Endothelial cell of umbilical vein (primary cell): ENCODE data around the gene CYSLTR1. TPM values are rescaled to one million over a fixed set of nuclear protein-coding genes. Genes with fewer than 3 reads are reported as not detected.

ENCODE experiments used
- BruUV-seq: library from RNA; stranded (reverse); fragments of 400-500 nt; replicated peaks from 2 replicates; lab custom pipeline; 2021; lab: Mats Ljungman, UMichigan
- CTCF ChIA-PET: fragments of 300-600, 350-600 bp; sonication (Branson Sonifier 250); formaldehyde crosslinking; loops from one replicate; lab custom pipeline; 2021; ENCODE audit warnings: antibody characterized with exemption, inconsistent platforms; lab: Charles Lee
- POLR2A ChIA-PET: fragments of 300-600, 350-600 bp; sonication (Branson Sonifier 250); formaldehyde crosslinking; loops from one replicate; lab custom pipeline; 2021; ENCODE audit warnings: antibody characterized with exemption, inconsistent platforms; lab: Charles Lee
- DNase-seq: peaks from one replicate; pipeline ENCODE4 v3.0.0-alpha.2; 2011; ENCODE audit warnings: low read depth, low spot score
- FAIRE-seq: peaks from 2 replicates; lab custom pipeline; 2011; peaks lifted over from hg19 to GRCh38; lab: Jason Lieb, UNC
- H2AFZ ChIP-seq: 2 replicates; pipeline ENCODE4 v1.6.0; 2012; ENCODE audit warnings: low read depth, low read length, control low read depth, inconsistent platforms
- H3K27ac ChIP-seq: 2 replicates; pipeline ENCODE4 v1.5.1; 2011; ENCODE audit warnings: low read depth, mild to moderate bottlenecking, control low read depth, low read length, moderate library complexity; ENCODE audit not compliant: insufficient read depth
- H3K27me3 ChIP-seq, 2 experiments: 2 replicates each; pipeline versions ENCODE4 v1.6.0 to v1.6.1; 2011; ENCODE audit warnings: low read length in 2 of 2, mixed read lengths in 1 of 2; ENCODE audit not compliant: control insufficient read depth in 2 of 2, insufficient read depth in 2 of 2
- H3K36me3 ChIP-seq, 2 experiments: 2 replicates in 1 of 2; 3 replicates in 1 of 2; pipeline ENCODE4 v1.5.1; 2011; ENCODE audit warnings: low read length in 2 of 2, mild to moderate bottlenecking in 1 of 2, moderate library complexity in 1 of 2; ENCODE audit not compliant: control insufficient read depth in 2 of 2, insufficient read depth in 2 of 2; ENCODE audit errors: extremely low read depth in 1 of 2
- H3K4me1 ChIP-seq: 3 replicates; pipeline ENCODE4 v1.5.1; 2011; ENCODE audit warnings: mild to moderate bottlenecking, low read length; ENCODE audit not compliant: control insufficient read depth, insufficient read depth; ENCODE audit errors: extremely low read depth
- H3K4me2 ChIP-seq: 2 replicates; pipeline ENCODE4 v1.6.1; 2011; ENCODE audit warnings: low read length, control low read depth, mixed read lengths; ENCODE audit not compliant: insufficient read depth
- H3K4me3 ChIP-seq, 3 experiments: fragments of 200-600 bp in 1 of 3; sonication (generic), shearing (Covaris generic) in 1 of 3; replicated peaks in 1 of 3; 2 replicates each; pipeline ENCODE4 v1.5.1; 2011 to 2016; ENCODE audit warnings: control low read depth in 3 of 3, low read length in 3 of 3, mild to moderate bottlenecking in 2 of 3, inconsistent platforms in 1 of 3, low read depth in 1 of 3, moderate library complexity in 1 of 3; ENCODE audit not compliant: insufficient read depth in 1 of 3
- H3K79me2 ChIP-seq: 2 replicates; pipeline ENCODE4 v1.6.0; 2012; ENCODE audit warnings: low read length, inconsistent platforms; ENCODE audit not compliant: control insufficient read depth, insufficient read depth
- H3K9ac ChIP-seq: replicated peaks from 2 replicates; pipeline ENCODE3; 2011; ENCODE audit warnings: low read length, control low read depth; ENCODE audit not compliant: insufficient read depth; ENCODE audit errors: extremely low read depth
- H3K9me1 ChIP-seq: replicated peaks from 3 replicates; pipeline ENCODE4 v1.6.0; 2011; ENCODE audit warnings: mild to moderate bottlenecking, low read length; ENCODE audit not compliant: control insufficient read depth, insufficient read depth; ENCODE audit errors: extremely low read depth
- H3K9me3 ChIP-seq: replicated peaks from 2 replicates; pipeline ENCODE4 v1.5.1; 2012; ENCODE audit warnings: low read length, inconsistent platforms; ENCODE audit not compliant: control insufficient read depth, insufficient read depth
- H4K20me1 ChIP-seq: replicated peaks from 2 replicates; pipeline ENCODE3; 2011; ENCODE audit warnings: mild to moderate bottlenecking, low read length; ENCODE audit not compliant: control insufficient read depth, insufficient read depth; ENCODE audit errors: extremely low read depth
- EZH2 ChIP-seq: IDR thresholded peaks from 2 replicates; pipeline ENCODE4 v1.6.1; 2012; ENCODE audit warnings: borderline replicate concordance, low read depth, mild to moderate bottlenecking, moderate library complexity, low read length, inconsistent platforms; ENCODE audit not compliant: severe bottlenecking
- FOS ChIP-seq: IDR thresholded peaks from 2 replicates; pipeline ENCODE4 v1.6.1; 2011; ENCODE audit warnings: mild to moderate bottlenecking, low read length, moderate library complexity, borderline replicate concordance; ENCODE audit not compliant: insufficient read depth
- GATA2 ChIP-seq: IDR thresholded peaks from 2 replicates; pipeline ENCODE4 v1.7.0; 2011; ENCODE audit warnings: low read depth, mild to moderate bottlenecking, moderate library complexity, mixed read lengths, low read length; ENCODE audit not compliant: insufficient read length, insufficient read depth
- JUN ChIP-seq: IDR thresholded peaks from 2 replicates; pipeline ENCODE4 v1.6.1; 2011; ENCODE audit warnings: borderline replicate concordance, low read depth; ENCODE audit not compliant: insufficient read length, insufficient read depth
- MYC ChIP-seq: IDR thresholded peaks from one replicate; pipeline ENCODE4 v1.6.1; 2011; ENCODE audit warnings: mild to moderate bottlenecking, low read depth, low read length
- POLR2A ChIP-seq: IDR thresholded peaks from 2 replicates; pipeline ENCODE4 v1.6.1; 2012; ENCODE audit warnings: low read depth, mild to moderate bottlenecking, control low read depth, low read length
- POLR2AphosphoS5 ChIP-seq: IDR thresholded peaks from 2 replicates; pipeline ENCODE4 v1.6.1; 2012; ENCODE audit warnings: low read depth, mild to moderate bottlenecking, control low read depth, low read length, moderate library complexity; ENCODE audit not compliant: insufficient read depth
- dilution Hi-C: fragments of 300-500 bp; cut with MboI; formaldehyde crosslinking; loops from one replicate; pipeline ENCODE4 v1.15.0; 2019; ENCODE audit warnings: low sequenced_read_pairs; ENCODE audit not compliant: extremely low pct_ligation_motif_present
- intact Hi-C: fragments of 100-400 bp; cut with micrococcal nuclease; formaldehyde crosslinking; loops from one replicate; pipeline ENCODE4 v1.10.0; 2022
- polyA plus RNA-seq, 4 experiments: library from polyadenylated mRNA; depleted of rRNA in 3 of 4; stranded (reverse) in 3 of 4; unstranded in 1 of 4; fragments of >200 nt; gene quantifications; 2 replicates each; pipeline versions ENCODE4 v1.2.1 to v1.2.3, GENCODE V29; 2011 to 2012; ENCODE audit warnings: missing spikeins in 1 of 4
- total RNA-seq: library from RNA; stranded (reverse); gene quantifications from 2 replicates; pipeline ENCODE4 v1.2.3, GENCODE V29; 2021
- TF ChIP-seq, protein P1 (sequence below): IDR thresholded peaks from 2 replicates; pipeline ENCODE4 v1.6.1; 2011; ENCODE audit not compliant: insufficient read depth, insufficient read length
- TF ChIP-seq, protein P2 (sequence below), 2 donors: IDR thresholded peaks; 1 replicate in 1 of 2; 2 replicates in 1 of 2; pipeline ENCODE4 v1.5.1; 2011; ENCODE audit warnings: low read length in 2 of 2, mild to moderate bottlenecking in 2 of 2, moderate library complexity in 2 of 2, control low read depth in 1 of 2, inconsistent platforms in 1 of 2, low read depth in 1 of 2; ENCODE audit not compliant: insufficient read depth in 1 of 2; ENCODE audit errors: extremely low read depth in 1 of 2

The CYSLTR1 gene
- total and polyA plus RNA-seq, 2 donors (not counting 3 experiments of a cell fraction or from before 2014, with no cell fraction given): not detected

DNA sequence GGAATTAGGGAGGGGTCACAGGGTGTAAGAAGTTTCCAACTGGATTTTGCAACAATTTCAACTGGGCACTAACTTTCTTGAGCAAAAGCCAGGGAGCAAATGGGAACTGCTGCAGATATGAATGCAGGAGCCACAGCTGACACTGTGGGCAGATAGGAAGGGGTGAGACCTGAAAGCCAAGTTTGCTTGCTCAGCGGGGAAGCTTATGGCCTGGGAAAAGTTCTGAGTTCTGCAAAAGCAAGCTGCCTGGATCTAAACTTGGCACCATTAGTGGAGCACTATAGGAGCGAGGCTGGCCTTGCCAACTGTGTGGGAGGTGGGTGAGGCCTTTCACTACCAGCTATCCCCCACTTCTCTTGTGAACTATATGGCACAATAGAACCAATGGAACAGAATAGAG lies 11.1 kb downstream of the CYSLTR1 start:
- FAIRE-seq (no peak), DNase-seq (no peak)
- dilution Hi-C loops: no loop called here
- Histone ChIP-seq H3K79me2 (no peaks in the 10 kb centered on the region), H3K9ac (no peak overlapping the region), H2AFZ (no peak overlapping the region), H3K27me3 (no peaks in the 10 kb centered on the region), H3K36me3 (no peaks in the 10 kb centered on the region), H3K9me3 (no peaks in the 10 kb centered on the region), H4K20me1 (no peaks in the 10 kb centered on the region), H3K9me1 (no peaks in the 10 kb centered on the region), H3K4me3 (no peak overlapping the region), H3K27ac (no peak overlapping the region), H3K4me1 (no peaks in the 10 kb centered on the region), H3K4me2 (no peak overlapping the region)
- no TSS peak for BruUV-seq
- intact Hi-C loops: no loop called here
- POLR2A ChIA-PET: no interaction called here
- TF ChIP-seq GATA2: no peak
- TF ChIP-seq JUN: no peak
- TF ChIP-seq EZH2: no peak
- TF ChIP-seq FOS: no peak
- CTCF ChIA-PET: no interaction called here

DNA sequence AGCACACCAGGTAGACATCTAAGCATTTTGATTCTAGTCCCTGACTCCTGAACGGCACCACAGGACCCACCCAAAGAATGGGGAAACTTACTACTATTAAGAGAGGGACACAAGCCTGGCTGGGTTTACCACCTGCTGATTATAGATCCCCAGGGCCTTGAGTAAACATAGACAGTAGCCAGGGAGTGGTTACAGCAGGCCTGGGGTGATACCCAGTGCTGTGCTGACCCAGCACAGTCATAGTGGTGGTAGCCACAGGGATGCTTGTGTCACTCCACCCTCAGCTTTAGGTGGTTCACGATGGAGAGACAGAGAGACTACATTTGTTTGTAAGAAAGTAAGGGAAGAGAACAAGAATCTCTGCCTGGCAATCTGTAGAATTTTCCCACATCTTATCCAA lies 11.7 kb downstream of the CYSLTR1 start:
- no TSS peak for BruUV-seq
- no peak overlapping the region for H2AFZ ChIP-seq
- no peak overlapping the region for H3K4me3 ChIP-seq
- no peaks in the 10 kb centered on the region for H3K27me3 ChIP-seq
- POLR2A ChIA-PET: no interaction called here
- no peaks in the 10 kb centered on the region for H3K79me2 ChIP-seq
- H4K20me1 ChIP-seq: no peaks in the 10 kb centered on the region
- intact Hi-C loops (no loop called here), dilution Hi-C loops (no loop called here)
- H3K9ac ChIP-seq: no peak overlapping the region
- no peak for DNase-seq
- CTCF ChIA-PET: no interaction called here
- no peak overlapping the region for H3K4me2 ChIP-seq
- H3K9me3 ChIP-seq: no peaks in the 10 kb centered on the region
- no peaks in the 10 kb centered on the region for H3K9me1 ChIP-seq
- TF ChIP-seq POLR2A (no peak), GATA2 (no peak), POLR2AphosphoS5 (no peak), FOS (no peak), EZH2 (no peak), MYC (no peak), JUN (no peak)
- TF ChIP-seq, protein P1, sequence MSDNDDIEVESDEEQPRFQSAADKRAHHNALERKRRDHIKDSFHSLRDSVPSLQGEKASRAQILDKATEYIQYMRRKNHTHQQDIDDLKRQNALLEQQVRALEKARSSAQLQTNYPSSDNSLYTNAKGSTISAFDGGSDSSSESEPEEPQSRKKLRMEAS: no peak
- TF ChIP-seq, protein P2, sequence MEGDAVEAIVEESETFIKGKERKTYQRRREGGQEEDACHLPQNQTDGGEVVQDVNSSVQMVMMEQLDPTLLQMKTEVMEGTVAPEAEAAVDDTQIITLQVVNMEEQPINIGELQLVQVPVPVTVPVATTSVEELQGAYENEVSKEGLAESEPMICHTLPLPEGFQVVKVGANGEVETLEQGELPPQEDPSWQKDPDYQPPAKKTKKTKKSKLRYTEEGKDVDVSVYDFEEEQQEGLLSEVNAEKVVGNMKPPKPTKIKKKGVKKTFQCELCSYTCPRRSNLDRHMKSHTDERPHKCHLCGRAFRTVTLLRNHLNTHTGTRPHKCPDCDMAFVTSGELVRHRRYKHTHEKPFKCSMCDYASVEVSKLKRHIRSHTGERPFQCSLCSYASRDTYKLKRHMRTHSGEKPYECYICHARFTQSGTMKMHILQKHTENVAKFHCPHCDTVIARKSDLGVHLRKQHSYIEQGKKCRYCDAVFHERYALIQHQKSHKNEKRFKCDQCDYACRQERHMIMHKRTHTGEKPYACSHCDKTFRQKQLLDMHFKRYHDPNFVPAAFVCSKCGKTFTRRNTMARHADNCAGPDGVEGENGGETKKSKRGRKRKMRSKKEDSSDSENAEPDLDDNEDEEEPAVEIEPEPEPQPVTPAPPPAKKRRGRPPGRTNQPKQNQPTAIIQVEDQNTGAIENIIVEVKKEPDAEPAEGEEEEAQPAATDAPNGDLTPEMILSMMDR (IDR thresholded peaks at IDR 0.05; ENCODE audit: extremely low read depth in 1 of 2, insufficient read depth in 1 of 2, low read depth in 1 of 2, low read length in 2 of 2): no peak
- FAIRE-seq: no peak
- no peak overlapping the region for H3K27ac ChIP-seq
- H3K36me3 ChIP-seq: no peaks in the 10 kb centered on the region
- H3K4me1 ChIP-seq: no peaks in the 10 kb centered on the region
